ENCODE data around the gene TOX2. TPM values are rescaled to one million over a fixed set of nuclear protein-coding genes. Genes with fewer than 3 reads are reported as not detected.

The TOX2 gene
- total RNA-seq, 1 experiment from 2014 or later = not detected

- no peak for DNase-seq
- Mint-ChIP-seq H3K36me3 (ENCODE audit: insufficient read depth, unreplicated experiment) (no peaks in the 10 kb centered on the region), H3K9me3 (ENCODE audit: unreplicated experiment) (no peaks in the 10 kb centered on the region), H3K4me3 (ENCODE audit: unreplicated experiment) (no peak overlapping the region), H3K4me1 (ENCODE audit: low read depth, unreplicated experiment) (no peaks in the 10 kb centered on the region), H3K27me3 (ENCODE audit: insufficient read depth, unreplicated experiment) (peaks cover 23% of the 10 kb centered on the region), H3K27ac (ENCODE audit: unreplicated experiment) (no peak overlapping the region)
- intact Hi-C loops (cut with micrococcal nuclease; ENCODE audit: unreplicated experiment) = no loop called here
- no peaks in the 10 kb centered on the region; the same call in 1 of the 2 replicates for H3K27me3 ChIP-seq (replicated peaks; ENCODE audit: control insufficient read depth, insufficient read depth, low read length)
- no peak overlapping the region for H3K4me3 ChIP-seq (ENCODE audit: low read depth, low read length)
- no TSS peak for BruUV-seq (replicated peaks)
- no peaks in the 10 kb centered on the region for H3K36me3 ChIP-seq (ENCODE audit: control insufficient read depth, insufficient read depth, low read length)
- POLR2A ChIA-PET = no interaction called here
- CTCF ChIA-PET = no interaction called here
- no peaks in the 10 kb centered on the region for H3K4me1 ChIP-seq
- no peak for TF ChIP-seq CTCF (IDR thresholded peaks at IDR 0.05; ENCODE audit: insufficient read depth in 1 of 2, low read depth in 1 of 2, low read length in 1 of 2, severe bottlenecking in 1 of 2, unreplicated experiment in 1 of 2)
- H3K9me3 ChIP-seq = no peaks in the 10 kb centered on the region; the same call in 1 of the 2 replicates
Observed at GRCh38 chr20:43996240-43996930, 81.7 kb downstream of the TOX2 start.

- Histone ChIP-seq H3K27me3 (replicated peaks; ENCODE audit: control insufficient read depth, insufficient read depth, low read length) (no peaks in the 10 kb centered on the region; the same call in none of the 2 replicates), H3K36me3 (ENCODE audit: control insufficient read depth, insufficient read depth, low read length) (no peaks in the 10 kb centered on the region), H3K9me3 (no peaks in the 10 kb centered on the region; the same call in 1 of the 2 replicates), H3K4me1 (no peaks in the 10 kb centered on the region), H3K4me3 (ENCODE audit: low read depth, low read length) (no peak overlapping the region)
- no peak overlapping the region for H3K4me3 Mint-ChIP-seq (ENCODE audit: unreplicated experiment)
- no peaks in the 10 kb centered on the region for H3K36me3 Mint-ChIP-seq (ENCODE audit: insufficient read depth, unreplicated experiment)
- CTCF ChIA-PET = no interaction called here
- no peaks in the 10 kb centered on the region for H3K9me3 Mint-ChIP-seq (ENCODE audit: unreplicated experiment)
- DNase-seq = no peak
- no peak for TF ChIP-seq CTCF (IDR thresholded peaks at IDR 0.05; ENCODE audit: insufficient read depth in 1 of 2, low read depth in 1 of 2, low read length in 1 of 2, severe bottlenecking in 1 of 2, unreplicated experiment in 1 of 2)
- POLR2A ChIA-PET = no interaction called here
- H3K27me3 Mint-ChIP-seq (ENCODE audit: insufficient read depth, unreplicated experiment) = peaks cover 32% of the 10 kb centered on the region
- no TSS peak for BruUV-seq (replicated peaks)
- intact Hi-C loops (cut with micrococcal nuclease; ENCODE audit: unreplicated experiment) = no loop called here
- no peak overlapping the region for H3K27ac Mint-ChIP-seq (ENCODE audit: unreplicated experiment)
- H3K4me1 Mint-ChIP-seq (ENCODE audit: low read depth, unreplicated experiment) = no peaks in the 10 kb centered on the region
Observed at GRCh38 chr20:43999848-44000247, 85.2 kb downstream of the TOX2 start.

GRCh38 chr20:44001667-44002596 lies 87.3 kb downstream of the TOX2 start:
- Histone ChIP-seq H3K9me3 (no peaks in the 10 kb centered on the region; the same call in 1 of the 2 replicates), H3K4me3 (ENCODE audit: low read depth, low read length) (no peak overlapping the region), H3K27me3 (replicated peaks; ENCODE audit: control insufficient read depth, insufficient read depth, low read length) (no peaks in the 10 kb centered on the region; the same call in none of the 2 replicates), H3K4me1 (no peaks in the 10 kb centered on the region), H3K36me3 (ENCODE audit: control insufficient read depth, insufficient read depth, low read length) (no peaks in the 10 kb centered on the region)
- Mint-ChIP-seq H3K9me3 (ENCODE audit: unreplicated experiment) (no peaks in the 10 kb centered on the region), H3K27me3 (ENCODE audit: insufficient read depth, unreplicated experiment) (peaks cover 34% of the 10 kb centered on the region), H3K4me1 (ENCODE audit: low read depth, unreplicated experiment) (no peaks in the 10 kb centered on the region), H3K27ac (ENCODE audit: unreplicated experiment) (no peak overlapping the region), H3K4me3 (ENCODE audit: unreplicated experiment) (no peak overlapping the region), H3K36me3 (ENCODE audit: insufficient read depth, unreplicated experiment) (no peaks in the 10 kb centered on the region)
- ChIA-PET POLR2A (no interaction called here), CTCF (no interaction called here)
- no TSS peak for BruUV-seq (replicated peaks)
- TF ChIP-seq CTCF (IDR thresholded peaks at IDR 0.05; ENCODE audit: insufficient read depth in 1 of 2, low read depth in 1 of 2, low read length in 1 of 2, severe bottlenecking in 1 of 2, unreplicated experiment in 1 of 2) = no peak
- intact Hi-C loops (cut with micrococcal nuclease; ENCODE audit: unreplicated experiment) = no loop called here
- no peak for DNase-seq

All from Caco-2 (cell line).